Tibial nerve (tissue), 3 donors: ENCODE results near the gene WFDC1.

Source experiments
- POLR2A ChIP-seq, 2 donors: fragments of 450-650 bp; IDR thresholded peaks; one replicate each; pipeline ENCODE4 v1.6.1; 2017; ENCODE audit warnings: antibody characterized with exemption in 2 of 2, mild to moderate bottlenecking in 2 of 2, moderate library complexity in 2 of 2
- TF ChIP-seq, protein P1 (sequence below), 5 experiments: fragments of 200-600 bp in 3 of 5; fragments of 450-650 bp in 2 of 5; sonication (generic) in 3 of 5; IDR thresholded peaks; one replicate each; pipeline ENCODE4 v1.5.1; 2016 to 2019; ENCODE audit warnings: antibody characterized with exemption in 5 of 5, mild to moderate bottlenecking in 3 of 5, moderate library complexity in 2 of 5

DNA sequence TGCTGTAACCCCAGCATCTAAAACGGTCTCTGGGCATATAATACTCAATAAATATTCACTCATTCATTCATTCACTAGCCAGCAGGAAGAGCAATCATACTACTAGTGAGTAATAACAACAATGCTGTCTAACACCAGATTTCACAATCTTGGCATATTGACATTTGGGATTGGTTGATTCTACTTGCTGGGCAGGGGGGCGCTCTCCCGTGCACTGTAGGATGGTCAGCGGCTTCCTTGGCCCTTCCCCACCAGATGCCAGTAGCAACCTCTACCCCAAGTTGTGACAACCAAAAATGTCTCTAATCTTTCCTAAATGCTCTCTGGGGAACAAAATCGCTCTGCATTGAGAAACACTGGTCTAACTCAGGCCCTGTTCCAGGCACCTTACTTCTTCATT is 20.7 kb downstream of the WFDC1 start:
- TF ChIP-seq, protein P1, sequence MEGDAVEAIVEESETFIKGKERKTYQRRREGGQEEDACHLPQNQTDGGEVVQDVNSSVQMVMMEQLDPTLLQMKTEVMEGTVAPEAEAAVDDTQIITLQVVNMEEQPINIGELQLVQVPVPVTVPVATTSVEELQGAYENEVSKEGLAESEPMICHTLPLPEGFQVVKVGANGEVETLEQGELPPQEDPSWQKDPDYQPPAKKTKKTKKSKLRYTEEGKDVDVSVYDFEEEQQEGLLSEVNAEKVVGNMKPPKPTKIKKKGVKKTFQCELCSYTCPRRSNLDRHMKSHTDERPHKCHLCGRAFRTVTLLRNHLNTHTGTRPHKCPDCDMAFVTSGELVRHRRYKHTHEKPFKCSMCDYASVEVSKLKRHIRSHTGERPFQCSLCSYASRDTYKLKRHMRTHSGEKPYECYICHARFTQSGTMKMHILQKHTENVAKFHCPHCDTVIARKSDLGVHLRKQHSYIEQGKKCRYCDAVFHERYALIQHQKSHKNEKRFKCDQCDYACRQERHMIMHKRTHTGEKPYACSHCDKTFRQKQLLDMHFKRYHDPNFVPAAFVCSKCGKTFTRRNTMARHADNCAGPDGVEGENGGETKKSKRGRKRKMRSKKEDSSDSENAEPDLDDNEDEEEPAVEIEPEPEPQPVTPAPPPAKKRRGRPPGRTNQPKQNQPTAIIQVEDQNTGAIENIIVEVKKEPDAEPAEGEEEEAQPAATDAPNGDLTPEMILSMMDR (IDR thresholded peaks at IDR 0.05), result no peak
- TF ChIP-seq POLR2A (IDR thresholded peaks at IDR 0.05), result no peak
